ENCODE results near the gene ACAA1. TPM values are rescaled to one million over a fixed set of nuclear protein-coding genes. Genes with fewer than 3 reads are reported as not detected.

ACAA1 gene
- total RNA-seq, 1 donor from 2014 or later: 52.6 TPM

DNA sequence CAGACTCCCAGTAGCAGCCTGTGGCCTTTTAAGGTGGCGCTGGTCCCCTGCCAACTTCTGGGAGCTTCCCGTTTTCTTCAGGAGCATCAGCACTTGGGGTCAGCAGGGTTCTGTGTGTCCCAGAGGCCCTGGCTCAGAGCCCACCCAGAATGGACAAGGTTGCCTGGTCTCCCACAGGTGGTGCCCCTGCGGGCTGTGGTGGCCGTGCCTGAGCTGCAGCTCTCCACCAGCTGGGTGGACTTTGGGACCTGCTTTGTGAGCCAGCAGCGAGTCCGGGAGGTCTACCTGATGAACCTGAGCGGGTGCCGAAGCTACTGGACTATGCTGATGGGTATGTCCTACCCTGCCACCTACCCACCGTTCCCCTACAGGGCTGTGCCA is 15.5 kb downstream of the ACAA1 start:
- intact Hi-C loops (cut with DNase I): no loop called here
- DNase-seq (ENCODE audit: low spot score in 2 of 2): peak in 1 of 2 donors; percentile 62
- Histone ChIP-seq H3K9me3 (no peaks in the 10 kb centered on the region), H3K27ac (no peak overlapping the region), H3K36me3 (peaks cover 44 to 61% of the 10 kb centered on the region in 2 donors), H3K4me3 (no peak overlapping the region), H3K27me3 (no peaks in the 10 kb centered on the region), H3K4me1 (no peaks in the 10 kb centered on the region)
- no peak for TF ChIP-seq CTCF (IDR thresholded peaks at IDR 0.05)

DNA sequence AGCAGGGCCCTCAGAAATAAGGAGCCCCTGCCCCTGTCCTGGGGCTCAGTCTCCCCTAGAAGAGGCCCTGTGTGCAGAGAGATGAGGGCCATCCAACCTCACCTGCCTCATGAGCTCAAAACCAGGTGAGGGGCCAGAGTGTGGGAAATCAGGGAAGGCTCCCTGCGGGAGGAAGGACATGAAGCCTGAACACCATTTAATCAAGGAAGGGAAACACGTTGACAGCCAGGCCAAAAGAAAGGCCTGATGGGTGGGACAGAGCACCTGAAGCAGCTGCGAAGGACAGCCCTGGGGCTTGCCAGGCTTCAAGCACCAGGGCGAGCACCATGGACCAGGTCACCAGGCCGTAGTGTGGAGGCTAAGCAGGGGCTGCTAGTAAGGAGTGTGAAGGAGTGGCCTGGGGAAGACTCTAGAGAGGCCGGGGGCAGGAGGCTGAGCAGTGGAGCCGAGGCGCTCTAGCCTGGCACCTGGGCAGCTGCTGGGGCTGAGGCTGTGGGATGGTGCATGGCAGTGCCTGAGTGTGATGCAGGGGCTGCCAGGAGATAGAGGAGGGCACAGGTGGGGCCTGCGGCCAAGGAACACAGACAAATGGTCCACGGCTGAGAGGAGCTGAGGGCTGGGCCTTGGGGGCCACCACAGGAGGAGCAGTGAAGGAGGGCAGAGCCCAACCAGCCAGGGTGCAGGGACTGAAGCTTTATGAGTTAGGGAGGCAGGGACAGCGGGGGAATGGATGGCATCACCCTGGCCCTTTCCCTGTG is 16.1 kb downstream of the ACAA1 start:
- no peak overlapping the region for H3K4me3 ChIP-seq
- H3K9me3 ChIP-seq: no peaks in the 10 kb centered on the region
- H3K27me3 ChIP-seq: no peaks in the 10 kb centered on the region
- DNase-seq (ENCODE audit: low spot score in 2 of 2): peak in 1 of 2 donors; percentile 61
- H3K36me3 ChIP-seq: peaks cover 38 to 55% of the 10 kb centered on the region in 2 donors
- H3K4me1 ChIP-seq: no peaks in the 10 kb centered on the region
- H3K27ac ChIP-seq: no peak overlapping the region
- intact Hi-C loops (cut with DNase I): no loop called here
- no peak for TF ChIP-seq CTCF (IDR thresholded peaks at IDR 0.05)

DNA sequence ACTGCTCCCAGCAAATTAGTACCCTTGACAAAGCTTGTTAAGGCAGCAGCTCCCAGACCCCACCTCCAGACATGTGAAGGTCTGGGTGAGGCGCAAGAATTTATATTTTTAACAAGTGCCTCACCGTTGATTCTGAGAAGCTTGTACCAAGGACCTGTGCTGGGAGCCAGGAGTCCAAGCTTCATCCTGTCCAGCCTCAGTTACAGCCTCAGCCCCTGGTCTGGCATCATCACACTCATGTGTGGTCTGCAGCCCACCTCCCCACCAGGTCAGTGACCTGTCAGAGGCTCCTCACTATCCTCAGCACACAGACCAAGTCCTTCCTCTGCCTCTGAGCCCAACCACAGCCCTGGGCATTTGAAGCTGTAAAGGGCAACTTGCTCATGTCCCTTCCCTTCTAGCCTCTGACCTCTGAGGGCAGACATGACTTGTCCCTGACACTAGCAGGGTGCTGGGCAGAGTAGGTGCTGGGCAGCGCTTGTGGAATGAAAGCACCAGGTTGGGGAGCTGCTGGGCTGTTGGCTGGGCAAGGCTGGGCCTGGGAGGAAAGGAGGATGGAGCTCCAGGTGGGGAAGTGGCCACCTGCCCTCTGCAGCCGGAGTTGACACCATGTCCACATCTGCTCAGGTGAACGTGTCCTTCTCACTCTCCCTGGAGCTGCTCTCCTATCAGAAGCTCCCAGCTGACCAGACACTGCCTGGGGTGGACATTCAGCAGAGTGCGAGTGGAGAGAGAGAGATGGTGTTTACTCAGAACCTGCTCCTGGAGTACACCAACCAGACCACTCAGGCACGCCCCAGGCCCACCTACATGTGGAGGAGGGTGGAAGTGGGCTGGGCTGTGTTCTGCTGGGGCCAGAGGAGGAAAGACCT is 16.9 kb downstream of the ACAA1 start:
- Histone ChIP-seq H3K27me3 (no peaks in the 10 kb centered on the region), H3K27ac (no peak overlapping the region), H3K9me3 (no peaks in the 10 kb centered on the region), H3K4me1 (no peaks in the 10 kb centered on the region), H3K4me3 (no peak overlapping the region), H3K36me3 (peaks cover 30 to 48% of the 10 kb centered on the region in 2 donors)
- peak in 1 of 2 donors; percentile 42 for DNase-seq (ENCODE audit: low spot score in 2 of 2)
- TF ChIP-seq CTCF (IDR thresholded peaks at IDR 0.05): no peak
- intact Hi-C loops (cut with DNase I): loop anchor here (5.0 kb wide), 2 partner anchors 227 to 357 kb away; partner anchors contain the start of gene XYLB

GRCh38 chr3:38119248-38119544 is 17.7 kb downstream of the ACAA1 start:
- Histone ChIP-seq H3K27me3 (no peaks in the 10 kb centered on the region), H3K4me1 (no peaks in the 10 kb centered on the region), H3K9me3 (no peaks in the 10 kb centered on the region), H3K4me3 (no peak overlapping the region), H3K36me3 (peaks cover 24 to 40% of the 10 kb centered on the region in 2 donors), H3K27ac (no peak overlapping the region)
- no peak for TF ChIP-seq CTCF (IDR thresholded peaks at IDR 0.05)
- intact Hi-C loops (cut with DNase I): loop anchor here (5.0 kb wide), 2 partner anchors 228 to 358 kb away; partner anchors contain the start of gene XYLB
- DNase-seq (ENCODE audit: low spot score in 2 of 2): peak in 1 of 2 donors; percentile 33

GRCh38 chr3:38118421-38119247 is 18.3 kb downstream of the ACAA1 start:
- no peak overlapping the region for H3K4me3 ChIP-seq
- no peaks in the 10 kb centered on the region for H3K9me3 ChIP-seq
- no peaks in the 10 kb centered on the region for H3K4me1 ChIP-seq
- intact Hi-C loops (cut with DNase I): loop anchor here (5.0 kb wide), 2 partner anchors 229 to 359 kb away; partner anchors contain the start of gene XYLB
- peaks cover 18 to 38% of the 10 kb centered on the region in 2 donors for H3K36me3 ChIP-seq
- H3K27me3 ChIP-seq: no peaks in the 10 kb centered on the region
- DNase-seq (ENCODE audit: low spot score in 2 of 2): peak in 1 of 2 donors; percentile 30
- no peak for TF ChIP-seq CTCF (IDR thresholded peaks at IDR 0.05)
- no peak overlapping the region for H3K27ac ChIP-seq
